Measurements from ENCODE around the gene ZNF213.

DNA sequence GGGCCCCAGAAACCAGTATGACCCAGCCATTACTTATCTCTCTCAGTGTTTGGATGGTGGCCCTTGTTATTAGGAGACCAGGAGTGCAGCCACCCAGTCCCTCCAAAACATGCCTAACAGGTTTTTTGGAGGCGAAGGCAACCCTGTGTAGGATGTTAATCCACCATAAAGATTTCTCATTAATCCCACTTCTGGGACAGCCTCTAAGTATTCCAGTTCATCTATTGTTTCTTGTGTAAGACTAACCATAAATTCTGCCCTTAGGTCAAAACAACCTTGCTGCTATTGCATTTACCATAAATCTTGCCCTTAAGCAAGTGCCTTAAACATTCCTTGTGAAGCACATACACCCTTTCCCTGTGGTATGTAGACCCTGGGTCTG, 31.7 kb downstream of the ZNF213 start:
- TF ChIP-seq, protein P1, sequence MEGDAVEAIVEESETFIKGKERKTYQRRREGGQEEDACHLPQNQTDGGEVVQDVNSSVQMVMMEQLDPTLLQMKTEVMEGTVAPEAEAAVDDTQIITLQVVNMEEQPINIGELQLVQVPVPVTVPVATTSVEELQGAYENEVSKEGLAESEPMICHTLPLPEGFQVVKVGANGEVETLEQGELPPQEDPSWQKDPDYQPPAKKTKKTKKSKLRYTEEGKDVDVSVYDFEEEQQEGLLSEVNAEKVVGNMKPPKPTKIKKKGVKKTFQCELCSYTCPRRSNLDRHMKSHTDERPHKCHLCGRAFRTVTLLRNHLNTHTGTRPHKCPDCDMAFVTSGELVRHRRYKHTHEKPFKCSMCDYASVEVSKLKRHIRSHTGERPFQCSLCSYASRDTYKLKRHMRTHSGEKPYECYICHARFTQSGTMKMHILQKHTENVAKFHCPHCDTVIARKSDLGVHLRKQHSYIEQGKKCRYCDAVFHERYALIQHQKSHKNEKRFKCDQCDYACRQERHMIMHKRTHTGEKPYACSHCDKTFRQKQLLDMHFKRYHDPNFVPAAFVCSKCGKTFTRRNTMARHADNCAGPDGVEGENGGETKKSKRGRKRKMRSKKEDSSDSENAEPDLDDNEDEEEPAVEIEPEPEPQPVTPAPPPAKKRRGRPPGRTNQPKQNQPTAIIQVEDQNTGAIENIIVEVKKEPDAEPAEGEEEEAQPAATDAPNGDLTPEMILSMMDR (IDR thresholded peaks at IDR 0.05; ENCODE audit: low read length) = no peak
- no peak for TF ChIP-seq EZH2 (optimal IDR thresholded peaks at IDR 0.05; ENCODE audit: low read depth, low read length)
